ENCODE measurements around the gene STK25. TPM values are rescaled to one million over a fixed set of nuclear protein-coding genes. Genes with fewer than 3 reads are reported as not detected.

STK25 gene
- polyA plus RNA-seq, 1 donor from 2014 or later, result 580 TPM

DNA sequence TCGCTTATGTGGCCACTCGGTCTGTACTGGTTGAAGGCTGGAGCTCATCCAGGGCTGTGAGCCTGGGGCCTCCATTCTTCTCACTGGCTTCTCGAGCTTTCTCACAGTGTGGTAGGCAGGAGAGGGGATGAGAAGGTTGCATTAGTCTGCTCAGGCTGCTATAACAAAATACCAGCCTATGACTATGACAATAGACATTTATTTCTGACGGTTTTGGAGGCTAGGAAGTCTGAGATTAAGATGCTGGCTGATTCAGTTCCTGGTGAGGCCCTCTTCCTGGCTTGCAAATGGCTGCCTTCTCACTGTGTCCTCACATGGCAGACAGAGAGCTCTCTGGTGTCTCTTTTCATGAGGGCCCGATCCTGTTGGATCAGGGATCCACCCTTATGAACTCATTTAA lies 6.2 kb upstream of the STK25 start:
- Histone ChIP-seq H3K27ac (ENCODE audit: low read length) (no peak overlapping the region), H2AFZ (ENCODE audit: low read depth, low read length) (no peak overlapping the region), H3K9ac (ENCODE audit: low read length) (no peak overlapping the region), H3K79me2 (replicated peaks; ENCODE audit: insufficient read depth, low read length) (no peaks in the 10 kb centered on the region), H4K20me1 (ENCODE audit: insufficient read depth) (no peaks in the 10 kb centered on the region), H3K27me3 (ENCODE audit: insufficient read depth, low read depth, low read length) (no peaks in the 10 kb centered on the region), H3K9me3 (ENCODE audit: low read length) (no peaks in the 10 kb centered on the region), H3K36me3 (ENCODE audit: insufficient read depth, low read length) (no peaks in the 10 kb centered on the region), H3K9me2 (ENCODE audit: insufficient read depth, low read length) (no peaks in the 10 kb centered on the region), H3K4me2 (ENCODE audit: low read length) (no peak overlapping the region), H3F3A (ENCODE audit: insufficient read depth, low read length, poor library complexity, severe bottlenecking) (no peaks in the 10 kb centered on the region), H3K4me3 (ENCODE audit: low read length) (no peak overlapping the region)
- no peak for TF ChIP-seq RAD21 (conservative IDR thresholded peaks at IDR 0.05)
- TF ChIP-seq POLR2AphosphoS5 (IDR thresholded peaks at IDR 0.05), result no peak
- no peak for TF ChIP-seq EZH2 (IDR thresholded peaks at IDR 0.05; ENCODE audit: borderline replicate concordance, insufficient read depth, low read length, poor library complexity, severe bottlenecking)
- no peak for TF ChIP-seq EP300 (conservative IDR thresholded peaks at IDR 0.05; ENCODE audit: poor library complexity, severe bottlenecking)
- TF ChIP-seq, protein P1, sequence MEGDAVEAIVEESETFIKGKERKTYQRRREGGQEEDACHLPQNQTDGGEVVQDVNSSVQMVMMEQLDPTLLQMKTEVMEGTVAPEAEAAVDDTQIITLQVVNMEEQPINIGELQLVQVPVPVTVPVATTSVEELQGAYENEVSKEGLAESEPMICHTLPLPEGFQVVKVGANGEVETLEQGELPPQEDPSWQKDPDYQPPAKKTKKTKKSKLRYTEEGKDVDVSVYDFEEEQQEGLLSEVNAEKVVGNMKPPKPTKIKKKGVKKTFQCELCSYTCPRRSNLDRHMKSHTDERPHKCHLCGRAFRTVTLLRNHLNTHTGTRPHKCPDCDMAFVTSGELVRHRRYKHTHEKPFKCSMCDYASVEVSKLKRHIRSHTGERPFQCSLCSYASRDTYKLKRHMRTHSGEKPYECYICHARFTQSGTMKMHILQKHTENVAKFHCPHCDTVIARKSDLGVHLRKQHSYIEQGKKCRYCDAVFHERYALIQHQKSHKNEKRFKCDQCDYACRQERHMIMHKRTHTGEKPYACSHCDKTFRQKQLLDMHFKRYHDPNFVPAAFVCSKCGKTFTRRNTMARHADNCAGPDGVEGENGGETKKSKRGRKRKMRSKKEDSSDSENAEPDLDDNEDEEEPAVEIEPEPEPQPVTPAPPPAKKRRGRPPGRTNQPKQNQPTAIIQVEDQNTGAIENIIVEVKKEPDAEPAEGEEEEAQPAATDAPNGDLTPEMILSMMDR (IDR thresholded peaks at IDR 0.05; ENCODE audit: poor library complexity, severe bottlenecking), result no peak
- TF ChIP-seq TAF1 (IDR thresholded peaks at IDR 0.05; ENCODE audit: low read depth), result no peak
- TF ChIP-seq SMC3 (conservative IDR thresholded peaks at IDR 0.05; ENCODE audit: poor library complexity), result no peak
- TF ChIP-seq, protein P2, sequence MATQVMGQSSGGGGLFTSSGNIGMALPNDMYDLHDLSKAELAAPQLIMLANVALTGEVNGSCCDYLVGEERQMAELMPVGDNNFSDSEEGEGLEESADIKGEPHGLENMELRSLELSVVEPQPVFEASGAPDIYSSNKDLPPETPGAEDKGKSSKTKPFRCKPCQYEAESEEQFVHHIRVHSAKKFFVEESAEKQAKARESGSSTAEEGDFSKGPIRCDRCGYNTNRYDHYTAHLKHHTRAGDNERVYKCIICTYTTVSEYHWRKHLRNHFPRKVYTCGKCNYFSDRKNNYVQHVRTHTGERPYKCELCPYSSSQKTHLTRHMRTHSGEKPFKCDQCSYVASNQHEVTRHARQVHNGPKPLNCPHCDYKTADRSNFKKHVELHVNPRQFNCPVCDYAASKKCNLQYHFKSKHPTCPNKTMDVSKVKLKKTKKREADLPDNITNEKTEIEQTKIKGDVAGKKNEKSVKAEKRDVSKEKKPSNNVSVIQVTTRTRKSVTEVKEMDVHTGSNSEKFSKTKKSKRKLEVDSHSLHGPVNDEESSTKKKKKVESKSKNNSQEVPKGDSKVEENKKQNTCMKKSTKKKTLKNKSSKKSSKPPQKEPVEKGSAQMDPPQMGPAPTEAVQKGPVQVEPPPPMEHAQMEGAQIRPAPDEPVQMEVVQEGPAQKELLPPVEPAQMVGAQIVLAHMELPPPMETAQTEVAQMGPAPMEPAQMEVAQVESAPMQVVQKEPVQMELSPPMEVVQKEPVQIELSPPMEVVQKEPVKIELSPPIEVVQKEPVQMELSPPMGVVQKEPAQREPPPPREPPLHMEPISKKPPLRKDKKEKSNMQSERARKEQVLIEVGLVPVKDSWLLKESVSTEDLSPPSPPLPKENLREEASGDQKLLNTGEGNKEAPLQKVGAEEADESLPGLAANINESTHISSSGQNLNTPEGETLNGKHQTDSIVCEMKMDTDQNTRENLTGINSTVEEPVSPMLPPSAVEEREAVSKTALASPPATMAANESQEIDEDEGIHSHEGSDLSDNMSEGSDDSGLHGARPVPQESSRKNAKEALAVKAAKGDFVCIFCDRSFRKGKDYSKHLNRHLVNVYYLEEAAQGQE (IDR thresholded peaks at IDR 0.05; ENCODE audit: borderline replicate concordance), result no peak
- no peak for TF ChIP-seq MXI1 (conservative IDR thresholded peaks at IDR 0.05; ENCODE audit: poor library complexity, severe bottlenecking)

DNA sequence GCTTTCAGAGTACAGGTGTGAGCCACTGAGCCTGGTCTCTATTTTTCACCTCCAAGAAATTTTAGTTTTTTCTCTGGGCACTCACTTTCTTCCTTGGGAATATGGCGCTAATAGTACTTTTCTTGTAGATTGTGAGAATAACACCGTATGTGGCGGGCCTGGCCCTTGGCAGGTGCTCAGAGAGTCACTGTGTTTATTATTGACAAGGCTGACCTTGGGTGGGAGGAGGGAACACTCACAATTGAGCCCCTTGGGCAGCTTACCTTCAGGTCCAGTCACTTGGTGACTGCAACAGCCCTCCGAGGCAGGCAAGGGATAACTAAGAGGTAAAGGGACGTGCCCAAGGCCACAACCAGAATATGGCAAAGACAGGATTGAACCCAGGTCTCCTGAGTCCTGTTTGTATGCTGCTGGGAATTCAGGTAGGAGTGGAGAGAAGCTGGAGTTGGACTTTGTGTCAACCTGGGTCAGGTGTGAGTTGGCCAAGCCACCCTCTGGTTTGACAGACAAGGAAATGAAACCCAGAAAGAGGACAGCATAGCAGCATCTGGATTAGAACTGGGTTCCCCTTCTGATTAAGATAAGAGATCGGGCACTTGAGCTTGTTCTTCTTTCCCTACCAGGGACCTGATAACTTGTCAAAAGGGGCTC lies 2.8 kb upstream of the STK25 start:
- H3K27ac ChIP-seq (ENCODE audit: low read length), result no peak overlapping the region
- H3K9ac ChIP-seq (ENCODE audit: low read length), result no peak overlapping the region
- H3K27me3 ChIP-seq (ENCODE audit: insufficient read depth, low read depth, low read length), result no peaks in the 10 kb centered on the region
- H3K4me3 ChIP-seq (ENCODE audit: low read length), result no peak overlapping the region
- no peaks in the 10 kb centered on the region for H3K36me3 ChIP-seq (ENCODE audit: insufficient read depth, low read length)
- no peaks in the 10 kb centered on the region for H3F3A ChIP-seq (ENCODE audit: insufficient read depth, low read length, poor library complexity, severe bottlenecking)
- H4K20me1 ChIP-seq (ENCODE audit: insufficient read depth), result no peaks in the 10 kb centered on the region
- H3K4me2 ChIP-seq (ENCODE audit: low read length), result no peak overlapping the region
- peaks cover 16% of the 10 kb centered on the region for H3K79me2 ChIP-seq (replicated peaks; ENCODE audit: insufficient read depth, low read length)
- no peak overlapping the region for H2AFZ ChIP-seq (ENCODE audit: low read depth, low read length)
- H3K9me2 ChIP-seq (ENCODE audit: insufficient read depth, low read length), result no peaks in the 10 kb centered on the region
- no peaks in the 10 kb centered on the region for H3K9me3 ChIP-seq (ENCODE audit: low read length)
- TF ChIP-seq POLR2AphosphoS5 (IDR thresholded peaks at IDR 0.05), result no peak
- no peak for TF ChIP-seq SMC3 (conservative IDR thresholded peaks at IDR 0.05; ENCODE audit: poor library complexity)
- TF ChIP-seq MXI1 (conservative IDR thresholded peaks at IDR 0.05; ENCODE audit: poor library complexity, severe bottlenecking), result no peak
- TF ChIP-seq, protein P2 (IDR thresholded peaks at IDR 0.05; ENCODE audit: borderline replicate concordance), result no peak
- TF ChIP-seq, protein P1 (IDR thresholded peaks at IDR 0.05; ENCODE audit: poor library complexity, severe bottlenecking), result no peak
- no peak for TF ChIP-seq EP300 (conservative IDR thresholded peaks at IDR 0.05; ENCODE audit: poor library complexity, severe bottlenecking)
- TF ChIP-seq EZH2 (IDR thresholded peaks at IDR 0.05; ENCODE audit: borderline replicate concordance, insufficient read depth, low read length, poor library complexity, severe bottlenecking), result no peak
- TF ChIP-seq RAD21 (conservative IDR thresholded peaks at IDR 0.05), result no peak
- no peak for TF ChIP-seq TAF1 (IDR thresholded peaks at IDR 0.05; ENCODE audit: low read depth)
